GM06990 (cell line): ENCODE measurements around the gene HIGD2A.

Source experiments
- DNase-seq: peaks from one replicate; pipeline ENCODE4 v3.0.0-alpha.2; 2011; ENCODE audit not compliant: insufficient read length; ENCODE audit errors: extremely low read depth
- H3K27me3 ChIP-seq: replicated peaks from 2 replicates; pipeline ENCODE4 v1.6.0; 2011; ENCODE audit warnings: low read length; ENCODE audit not compliant: control insufficient read depth, insufficient read depth
- H3K36me3 ChIP-seq: 2 replicates; pipeline ENCODE4 v1.5.1; 2011; ENCODE audit warnings: low read length; ENCODE audit not compliant: control insufficient read depth, insufficient read depth
- H3K4me3 ChIP-seq: replicated peaks from 2 replicates; pipeline ENCODE4 v1.5.1; 2011; ENCODE audit warnings: low read depth, mild to moderate bottlenecking, control low read depth, low read length
- CTCF ChIP-seq: IDR thresholded peaks from 2 replicates; pipeline ENCODE4 v1.5.1; 2011; ENCODE audit warnings: low read length, control low read depth, mild to moderate bottlenecking, inconsistent platforms; ENCODE audit not compliant: insufficient read depth, poor library complexity, severe bottlenecking

HIGD2A gene

GRCh38 chr5:176429972-176430371 is 41.4 kb downstream of the HIGD2A start:
- H3K4me3 ChIP-seq, result no peak overlapping the region
- no peak for DNase-seq
- H3K36me3 ChIP-seq, result no peaks in the 10 kb centered on the region
- TF ChIP-seq CTCF, result no peak
- H3K27me3 ChIP-seq, result no peaks in the 10 kb centered on the region

- Histone ChIP-seq H3K27me3 (no peaks in the 10 kb centered on the region), H3K36me3 (no peaks in the 10 kb centered on the region), H3K4me3 (no peak overlapping the region)
- DNase-seq, result no peak
- TF ChIP-seq CTCF, result no peak
Measured at GRCh38 chr5:176432707-176433106, 44.2 kb downstream of the HIGD2A start.

GRCh38 chr5:176436656-176437055 is 48.1 kb downstream of the HIGD2A start:
- Histone ChIP-seq H3K4me3 (no peak overlapping the region), H3K27me3 (no peaks in the 10 kb centered on the region), H3K36me3 (no peaks in the 10 kb centered on the region)
- no peak for TF ChIP-seq CTCF
- DNase-seq, result no peak

GRCh38 chr5:176438959-176439757 is 50.6 kb downstream of the HIGD2A start:
- DNase-seq, result no peak
- no peak overlapping the region for H3K4me3 ChIP-seq
- TF ChIP-seq CTCF, result no peak
- H3K36me3 ChIP-seq, result no peaks in the 10 kb centered on the region
- no peaks in the 10 kb centered on the region for H3K27me3 ChIP-seq
